Upper lobe of left lung (tissue), 6 donors: ENCODE data around the gene PDE7B. TPM values are rescaled to one million over a fixed set of nuclear protein-coding genes. Genes with fewer than 3 reads are reported as not detected.
A peak's percentile ranks its signal among the peaks of the same experiment; 100 is the strongest.

Source experiments
- ATAC-seq, 2 donors: fragments of 200-7000 bp; cut with Tn5 transposase; one replicate each; pipeline ENCODE4 v1.9.1; 2022; ENCODE audit warnings: mild to moderate bottlenecking in 2 of 2, moderate library complexity in 2 of 2; ENCODE audit not compliant: low FRiP score in 2 of 2
- DNase-seq, 2 donors: peaks; one replicate each; pipeline ENCODE4 v3.0.0-alpha.2; 2019 to 2020
- H3K27ac ChIP-seq, 4 donors: fragments of 200-600 bp; sonication (generic); one replicate each; pipeline ENCODE4 v1.5.1; 2016 to 2019
- H3K27me3 ChIP-seq, 4 donors: fragments of 200-600 bp; sonication (generic); one replicate each; pipeline ENCODE4 v1.5.1; 2017 to 2019
- H3K36me3 ChIP-seq, 4 donors: fragments of 200-600 bp; sonication (generic); one replicate each; pipeline ENCODE4 v1.5.1; 2016 to 2019
- H3K4me1 ChIP-seq, 4 donors: fragments of 200-600 bp; sonication (generic); one replicate each; pipeline ENCODE4 v1.5.1; 2018 to 2019
- H3K4me3 ChIP-seq, 4 donors: fragments of 200-600 bp; sonication (generic); one replicate each; pipeline ENCODE4 v1.5.1; 2017 to 2019; ENCODE audit warnings: mild to moderate bottlenecking in 2 of 4, moderate library complexity in 1 of 4
- H3K9me3 ChIP-seq, 4 donors: fragments of 200-600 bp; sonication (generic); one replicate each; pipeline ENCODE4 v1.5.1; 2018 to 2019
- EP300 ChIP-seq, 4 donors: sonication (generic); formaldehyde crosslinking; IDR thresholded peaks; one replicate each; pipeline ENCODE4 v1.5.1; 2017; ENCODE audit warnings: antibody characterized with exemption in 4 of 4, control low read depth in 2 of 4
- POLR2A ChIP-seq, 4 donors: fragments of 450-650 bp; IDR thresholded peaks; one replicate each; pipeline ENCODE4 v1.5.1; 2016 to 2017; ENCODE audit warnings: antibody characterized with exemption in 4 of 4, mild to moderate bottlenecking in 2 of 4
- POLR2AphosphoS5 ChIP-seq, 2 donors: sonication (generic); formaldehyde crosslinking; IDR thresholded peaks; one replicate each; pipeline ENCODE4 v1.5.1; 2017; ENCODE audit warnings: antibody characterized with exemption in 2 of 2
- WGBS, 2 donors: methylation state at CpG; one replicate each; pipeline ENCODE4 v1.1.5; 2017 to 2018; 5-methylcytosine and 5-hydroxymethylcytosine counted together
- total RNA-seq, 6 donors: library from RNA; depleted of rRNA in 4 of 6; stranded (reverse); fragments of >200 nt in 4 of 6; gene quantifications; one replicate each; pipeline versions ENCODE4 v1.1.0 to v1.2.1, GENCODE V29; 2016 to 2021
- TF ChIP-seq, protein P1 (sequence below), 6 experiments: fragments of 450-650 bp in 4 of 6; fragments of 200-600 bp in 2 of 6; sonication (generic) in 2 of 6; IDR thresholded peaks; one replicate each; pipeline ENCODE4 v1.5.1; 2016 to 2019; ENCODE audit warnings: antibody characterized with exemption in 6 of 6
- donor health status: DM: no; HTN: no; CAD: no; lungs with moderate emphysema.
- donor health status: DM: no; HTN: yes; CAD: no; lungs with severe emphysema.

Gene PDE7B
- total RNA-seq, 6 donors from 2014 or later, result 1.0 to 4.4 (median 2.6) TPM

DNA sequence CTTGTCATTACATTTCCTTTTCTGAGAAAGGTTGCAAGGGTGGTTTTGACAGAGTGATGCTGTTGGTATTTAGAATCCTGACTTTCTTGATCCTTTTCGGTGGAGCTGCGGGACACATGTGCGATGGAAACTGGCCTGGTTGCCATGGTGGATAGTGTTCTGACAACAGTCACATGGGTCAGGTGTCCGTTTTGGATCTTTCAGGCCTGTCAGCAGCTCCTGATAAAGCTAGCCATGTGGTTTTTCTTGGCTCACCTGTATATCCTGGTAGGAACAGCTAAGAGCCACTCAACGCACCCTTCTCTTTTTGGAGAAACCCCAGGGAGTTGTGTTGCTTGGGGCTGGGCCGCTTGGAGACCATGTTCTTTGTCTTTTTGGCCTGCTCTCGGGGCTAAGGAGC, 221.2 kb downstream of the PDE7B start:
- peaks cover 0 to 3% (median 0%) of the 10 kb centered on the region in 4 donors for H3K4me1 ChIP-seq
- no peaks in the 10 kb centered on the region for H3K9me3 ChIP-seq
- no peak overlapping the region for H3K27ac ChIP-seq
- no peaks in the 10 kb centered on the region for H3K27me3 ChIP-seq
- TF ChIP-seq, protein P1, sequence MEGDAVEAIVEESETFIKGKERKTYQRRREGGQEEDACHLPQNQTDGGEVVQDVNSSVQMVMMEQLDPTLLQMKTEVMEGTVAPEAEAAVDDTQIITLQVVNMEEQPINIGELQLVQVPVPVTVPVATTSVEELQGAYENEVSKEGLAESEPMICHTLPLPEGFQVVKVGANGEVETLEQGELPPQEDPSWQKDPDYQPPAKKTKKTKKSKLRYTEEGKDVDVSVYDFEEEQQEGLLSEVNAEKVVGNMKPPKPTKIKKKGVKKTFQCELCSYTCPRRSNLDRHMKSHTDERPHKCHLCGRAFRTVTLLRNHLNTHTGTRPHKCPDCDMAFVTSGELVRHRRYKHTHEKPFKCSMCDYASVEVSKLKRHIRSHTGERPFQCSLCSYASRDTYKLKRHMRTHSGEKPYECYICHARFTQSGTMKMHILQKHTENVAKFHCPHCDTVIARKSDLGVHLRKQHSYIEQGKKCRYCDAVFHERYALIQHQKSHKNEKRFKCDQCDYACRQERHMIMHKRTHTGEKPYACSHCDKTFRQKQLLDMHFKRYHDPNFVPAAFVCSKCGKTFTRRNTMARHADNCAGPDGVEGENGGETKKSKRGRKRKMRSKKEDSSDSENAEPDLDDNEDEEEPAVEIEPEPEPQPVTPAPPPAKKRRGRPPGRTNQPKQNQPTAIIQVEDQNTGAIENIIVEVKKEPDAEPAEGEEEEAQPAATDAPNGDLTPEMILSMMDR (IDR thresholded peaks at IDR 0.05), result no peak
- no peak for TF ChIP-seq POLR2A (IDR thresholded peaks at IDR 0.05)
- no peak for TF ChIP-seq POLR2AphosphoS5 (IDR thresholded peaks at IDR 0.05)
- no peak for TF ChIP-seq EP300 (IDR thresholded peaks at IDR 0.05)
- no peak for ATAC-seq
- no peak overlapping the region for H3K4me3 ChIP-seq
- WGBS, 2 donors, result 85 to 92% methylated on average over 7 of the region's 7 CpGs
- DNase-seq, result no peak
- H3K36me3 ChIP-seq, result no peaks in the 10 kb centered on the region

DNA sequence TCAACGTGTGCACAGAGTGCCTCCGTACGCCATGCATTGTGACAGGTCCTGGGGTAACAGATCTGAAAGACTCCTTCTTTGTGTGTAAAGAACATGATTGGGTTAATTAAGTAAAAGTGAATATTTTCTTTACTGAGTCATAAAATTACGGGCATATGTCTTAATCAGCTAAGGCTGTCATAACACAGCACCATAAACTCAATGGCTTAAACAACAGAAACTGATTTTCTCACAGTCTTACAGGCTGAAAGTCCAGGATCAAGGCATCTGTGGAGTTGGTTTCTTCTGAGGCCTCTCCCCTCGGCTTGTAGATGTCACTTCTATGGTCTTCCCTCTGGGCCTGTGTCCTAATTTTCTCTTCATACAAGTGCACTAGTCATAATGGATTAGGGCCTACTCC, 221.7 kb downstream of the PDE7B start:
- no peak for ATAC-seq
- no peaks in the 10 kb centered on the region for H3K27me3 ChIP-seq
- 91 to 93% methylated on average over 5 of the region's 5 CpGs for WGBS, 2 donors

DNA sequence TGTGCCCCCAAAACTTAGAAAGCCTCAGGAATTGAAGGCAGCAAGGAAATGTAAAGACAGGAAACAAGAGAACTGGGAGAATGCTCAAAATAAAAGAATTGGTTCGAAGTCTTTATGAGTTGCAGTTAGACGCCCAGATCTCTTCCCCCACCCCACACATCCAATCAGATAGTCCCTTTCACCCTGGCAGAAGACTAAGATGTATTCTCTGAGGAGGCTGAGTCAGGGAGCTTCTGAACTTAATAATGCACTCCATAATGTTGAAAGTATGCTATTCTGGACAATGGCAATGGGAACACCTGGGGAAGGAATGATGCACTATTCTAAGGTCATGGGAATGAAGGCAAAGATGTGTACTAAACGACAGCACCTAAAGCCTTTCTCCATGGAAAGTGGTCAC, 225.0 kb downstream of the PDE7B start:
- WGBS, 2 donors, result 89% methylated on average over 3 of the region's 3 CpGs
- peaks cover 0 to 3% (median 0%) of the 10 kb centered on the region in 4 donors for H3K4me1 ChIP-seq
- ATAC-seq, result peak in 1 of 2 donors; percentile 65

More for the DNA sequence above, 221.7 kb downstream of the PDE7B start:
- no peak for DNase-seq
- Histone ChIP-seq H3K27ac (no peak overlapping the region), H3K9me3 (no peaks in the 10 kb centered on the region), H3K4me3 (no peak overlapping the region), H3K4me1 (peaks cover 0 to 3% (median 0%) of the 10 kb centered on the region in 4 donors), H3K36me3 (no peaks in the 10 kb centered on the region)
- TF ChIP-seq, protein P1 (IDR thresholded peaks at IDR 0.05), result no peak
- TF ChIP-seq POLR2AphosphoS5 (IDR thresholded peaks at IDR 0.05) (no peak), EP300 (IDR thresholded peaks at IDR 0.05) (no peak), POLR2A (IDR thresholded peaks at IDR 0.05) (no peak)

DNA sequence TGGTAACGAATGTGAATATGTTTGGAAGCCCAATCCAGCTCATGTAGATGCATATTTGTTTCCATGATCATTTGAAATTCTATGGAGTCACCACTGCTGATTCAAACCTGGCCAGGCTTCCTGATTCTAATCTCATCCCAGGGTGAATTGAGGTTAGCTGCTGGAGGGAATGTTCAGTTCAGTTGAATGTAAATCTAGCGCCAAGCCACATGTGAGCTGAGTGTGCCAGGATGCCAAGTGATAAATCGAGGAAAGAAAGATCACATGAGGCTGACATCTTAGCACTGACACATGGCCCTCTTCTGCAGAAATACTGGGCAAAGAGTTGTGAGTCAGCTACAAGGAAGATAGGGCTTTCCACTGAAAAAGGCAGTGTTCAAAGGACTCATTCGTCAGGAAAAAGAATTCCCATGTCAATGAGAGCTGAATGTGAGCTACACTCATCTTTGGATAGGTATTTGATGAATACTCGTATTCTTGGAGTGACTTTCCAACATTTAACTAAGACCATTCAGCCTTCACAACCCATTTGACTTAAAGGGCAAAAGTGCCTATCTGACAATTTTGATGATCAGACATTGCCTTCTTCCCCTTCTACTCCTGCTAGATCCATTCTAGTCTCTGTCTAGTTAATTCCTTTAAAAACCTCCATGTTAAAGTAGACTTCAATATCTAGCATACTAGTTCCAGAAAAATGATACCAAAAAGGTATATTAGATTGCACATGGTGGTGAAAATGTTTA, 226.5 kb downstream of the PDE7B start:
- H3K4me1 ChIP-seq, result peaks cover 0 to 3% (median 0%) of the 10 kb centered on the region in 4 donors
- 83 to 90% methylated on average over 5 of the region's 5 CpGs for WGBS, 2 donors
- H3K9me3 ChIP-seq, result no peaks in the 10 kb centered on the region
- H3K27me3 ChIP-seq, result no peaks in the 10 kb centered on the region
- DNase-seq, result no peak
- H3K27ac ChIP-seq, result no peak overlapping the region
- no peak overlapping the region for H3K4me3 ChIP-seq
- peak in 1 of 2 donors; percentile 61 for ATAC-seq
- TF ChIP-seq, protein P1 (IDR thresholded peaks at IDR 0.05), result no peak
- TF ChIP-seq EP300 (IDR thresholded peaks at IDR 0.05) (no peak), POLR2A (IDR thresholded peaks at IDR 0.05) (no peak), POLR2AphosphoS5 (IDR thresholded peaks at IDR 0.05) (no peak)
- no peaks in the 10 kb centered on the region for H3K36me3 ChIP-seq

More for the DNA sequence above, 225.0 kb downstream of the PDE7B start:
- H3K36me3 ChIP-seq, result no peaks in the 10 kb centered on the region
- H3K27me3 ChIP-seq, result no peaks in the 10 kb centered on the region
- no peak overlapping the region for H3K4me3 ChIP-seq
- no peak for TF ChIP-seq POLR2AphosphoS5 (IDR thresholded peaks at IDR 0.05)
- no peak for TF ChIP-seq EP300 (IDR thresholded peaks at IDR 0.05)
- TF ChIP-seq POLR2A (IDR thresholded peaks at IDR 0.05), result no peak
- TF ChIP-seq, protein P1 (IDR thresholded peaks at IDR 0.05), result no peak
- DNase-seq, result no peak
- no peaks in the 10 kb centered on the region for H3K9me3 ChIP-seq
- H3K27ac ChIP-seq, result no peak overlapping the region
